ENCODE data around the gene REXO4.
"Not testable (repeated sequence)": the region's sequence is repeated elsewhere in the genome, so short reads cannot be mapped to it uniquely, and the experiment has no call there.

REXO4 gene, protein sequence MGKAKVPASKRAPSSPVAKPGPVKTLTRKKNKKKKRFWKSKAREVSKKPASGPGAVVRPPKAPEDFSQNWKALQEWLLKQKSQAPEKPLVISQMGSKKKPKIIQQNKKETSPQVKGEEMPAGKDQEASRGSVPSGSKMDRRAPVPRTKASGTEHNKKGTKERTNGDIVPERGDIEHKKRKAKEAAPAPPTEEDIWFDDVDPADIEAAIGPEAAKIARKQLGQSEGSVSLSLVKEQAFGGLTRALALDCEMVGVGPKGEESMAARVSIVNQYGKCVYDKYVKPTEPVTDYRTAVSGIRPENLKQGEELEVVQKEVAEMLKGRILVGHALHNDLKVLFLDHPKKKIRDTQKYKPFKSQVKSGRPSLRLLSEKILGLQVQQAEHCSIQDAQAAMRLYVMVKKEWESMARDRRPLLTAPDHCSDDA

DNA sequence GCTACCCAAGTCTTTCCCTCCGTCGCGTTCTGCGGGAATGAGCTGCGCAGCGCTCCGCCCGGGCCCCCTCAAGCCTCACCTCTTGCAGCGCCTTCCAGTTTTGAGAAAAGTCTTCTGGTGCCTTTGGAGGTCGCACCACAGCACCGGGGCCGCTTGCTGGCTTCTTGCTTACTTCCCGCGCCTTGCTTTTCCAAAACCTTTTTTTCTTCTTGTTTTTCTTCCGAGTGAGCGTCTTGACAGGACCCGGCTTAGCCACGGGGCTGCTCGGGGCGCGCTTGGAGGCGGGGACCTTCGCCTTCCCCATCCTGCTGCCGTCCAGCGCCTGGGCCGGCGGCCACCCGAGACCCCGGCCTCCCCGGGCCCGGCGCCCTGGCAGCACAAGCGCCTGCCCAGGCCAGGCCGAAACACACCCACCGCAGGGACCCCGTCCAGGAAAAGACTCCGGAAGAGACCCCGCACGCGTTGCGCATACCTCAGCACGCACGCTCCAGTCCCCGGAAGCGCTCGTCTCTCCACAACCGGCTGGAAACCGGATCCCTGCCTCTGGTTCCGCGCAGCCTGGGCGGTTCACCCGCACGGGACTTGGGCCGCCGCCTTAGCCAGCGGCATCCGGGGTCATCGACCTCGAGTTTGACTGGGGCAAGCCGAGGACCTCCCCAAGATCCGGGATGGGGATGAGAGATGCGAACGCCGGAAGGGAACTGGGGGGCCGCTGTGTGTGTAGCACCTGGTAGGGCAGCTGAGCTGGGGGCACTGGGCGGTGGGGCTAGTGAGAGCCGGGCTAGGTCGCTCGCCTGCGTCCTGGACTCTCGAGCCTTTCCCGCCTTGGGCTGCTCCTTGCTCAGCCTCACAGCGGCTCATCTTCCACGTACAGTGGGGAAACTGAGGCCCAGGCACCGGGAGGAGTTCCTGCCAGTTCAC is at the start of gene REXO4:
Gene REXO4 (minus strand): TSS at position 470 of the 921 bp plus-strand sequence. CDS start 166 bp downstream, at position 304.
- DNase-seq (ENCODE audit: low read depth) = peak; percentile 71

DNA sequence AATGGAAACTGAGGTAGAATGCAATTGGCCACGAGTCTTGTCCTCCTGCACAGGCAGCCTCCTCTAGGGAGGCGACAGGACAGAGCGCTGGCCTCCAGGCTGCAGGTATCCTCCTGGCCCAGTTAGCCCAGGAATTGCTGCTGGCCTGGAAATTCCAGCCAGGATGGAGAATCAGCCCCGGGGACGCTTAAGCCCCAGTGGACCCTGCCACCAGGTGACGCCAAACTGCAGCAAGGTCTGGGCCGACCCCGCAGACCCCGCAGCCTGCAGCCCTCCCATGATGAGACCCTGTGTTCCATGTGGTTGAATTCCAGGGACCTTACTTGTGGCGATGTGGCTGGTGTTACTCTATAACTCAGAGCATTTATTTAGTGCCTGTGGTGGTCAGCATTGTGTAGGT is 49.3 kb upstream of the REXO4 start:
- DNase-seq (ENCODE audit: low read depth) = no peak

DNA sequence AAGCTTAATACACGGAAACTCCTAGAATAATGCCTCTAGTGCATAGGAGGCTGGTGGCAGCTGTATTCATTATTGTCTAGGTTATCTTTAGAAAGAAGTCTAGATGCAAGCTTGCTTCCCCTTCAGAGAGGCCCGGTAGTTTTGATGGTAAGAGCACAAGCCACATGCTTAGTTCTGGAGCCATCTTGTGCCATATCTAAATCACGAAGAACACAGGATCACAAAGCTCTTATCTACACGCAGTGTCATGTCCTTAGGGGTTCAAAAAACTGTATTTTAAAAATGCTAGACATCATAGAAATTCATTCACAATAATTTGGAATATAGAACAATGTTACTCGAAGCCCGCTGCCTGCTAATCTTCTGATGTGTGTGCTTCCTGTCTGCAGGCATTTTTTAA is 48.2 kb upstream of the REXO4 start:
- DNase-seq (ENCODE audit: low read depth) = no peak

DNA sequence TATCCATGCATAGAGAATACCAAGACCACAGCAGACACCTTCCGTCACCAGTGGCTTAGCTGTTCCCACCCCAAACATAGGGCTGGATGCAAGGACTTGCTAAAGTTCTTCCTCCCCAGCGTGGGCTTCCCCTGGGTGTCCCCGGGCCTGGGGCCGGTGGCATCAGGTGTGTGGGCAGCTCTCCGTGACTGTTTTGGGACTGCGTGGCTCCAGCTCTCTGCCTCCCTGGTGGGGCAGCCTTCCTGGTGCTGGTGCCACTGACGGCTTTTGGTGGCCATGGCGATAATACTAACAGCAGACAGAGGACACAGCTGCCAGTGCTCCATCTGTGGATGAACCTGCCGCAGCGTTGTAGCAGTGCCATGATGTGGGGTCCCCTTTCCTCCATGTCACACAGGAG is 46.8 kb upstream of the REXO4 start:
- DNase-seq (ENCODE audit: low read depth) = no peak

DNA sequence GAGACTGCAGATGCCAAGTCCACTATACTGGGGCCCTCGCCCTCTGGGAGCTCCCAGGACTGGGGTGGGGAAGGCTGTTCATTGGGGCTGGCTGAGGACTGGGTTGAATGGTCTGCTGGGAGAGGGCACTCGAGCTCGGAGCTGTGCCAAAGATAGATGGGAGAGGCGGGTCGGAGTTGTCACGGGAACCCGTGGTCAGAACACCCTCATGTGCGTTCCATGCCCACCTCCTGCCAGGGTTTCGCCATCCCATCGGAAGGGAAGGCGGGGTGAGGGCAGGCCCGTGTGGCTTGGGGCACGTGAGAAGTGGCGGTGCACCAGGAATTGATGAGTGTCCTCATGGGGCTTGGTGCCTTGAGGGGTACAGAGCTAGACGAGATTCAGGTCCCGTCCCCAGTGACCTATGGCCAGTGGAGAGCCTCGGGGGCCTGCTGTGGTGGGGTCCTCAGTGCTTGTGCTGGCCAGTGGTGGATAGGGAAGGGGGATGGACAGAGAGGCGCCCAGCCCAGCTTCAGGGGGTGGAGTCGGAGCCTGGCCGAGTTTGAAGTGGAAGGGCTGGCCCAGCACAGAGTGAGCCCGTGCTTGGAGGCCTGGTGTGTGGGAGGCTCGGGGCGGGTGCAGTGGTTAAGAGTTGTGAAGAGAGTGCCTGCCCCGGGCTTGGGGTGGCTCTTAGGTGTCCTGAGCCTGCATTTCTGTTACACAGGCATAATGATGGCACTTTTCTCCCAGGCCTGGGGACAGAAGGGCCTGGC is 46.2 kb upstream of the REXO4 start:
- DNase-seq (ENCODE audit: low read depth) = no peak

DNA sequence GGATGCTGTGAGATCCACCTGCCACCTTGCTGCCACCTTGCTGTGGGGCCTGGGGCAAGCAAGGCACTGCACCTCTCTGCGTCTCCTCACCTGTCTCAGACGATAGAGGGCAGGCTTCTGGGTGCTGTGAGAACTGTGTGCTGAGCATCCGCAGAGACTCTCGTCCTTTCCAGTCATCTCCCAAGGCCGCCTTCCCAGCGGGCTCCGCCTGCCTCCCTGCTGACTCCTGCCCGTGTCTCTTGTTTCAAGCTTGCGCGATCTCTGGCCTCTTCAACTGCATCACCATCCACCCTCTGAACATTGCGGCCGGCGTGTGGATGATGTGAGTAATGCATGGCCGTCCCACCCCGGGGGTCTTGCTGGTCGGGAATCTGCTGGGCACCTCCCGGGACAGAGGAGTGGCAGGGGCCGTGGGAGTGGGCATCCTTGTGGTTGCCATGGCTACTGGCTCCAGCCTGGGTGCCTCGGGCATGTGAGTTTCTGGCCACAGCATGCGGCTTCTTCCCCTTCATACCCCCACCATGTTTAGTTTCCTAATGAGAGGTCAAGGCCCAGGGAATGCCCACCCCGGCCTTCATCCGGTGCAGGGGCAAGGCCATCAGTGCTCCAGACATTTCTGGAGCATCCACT is 45.5 kb upstream of the REXO4 start:
- DNase-seq (ENCODE audit: low read depth) = no peak

DNA sequence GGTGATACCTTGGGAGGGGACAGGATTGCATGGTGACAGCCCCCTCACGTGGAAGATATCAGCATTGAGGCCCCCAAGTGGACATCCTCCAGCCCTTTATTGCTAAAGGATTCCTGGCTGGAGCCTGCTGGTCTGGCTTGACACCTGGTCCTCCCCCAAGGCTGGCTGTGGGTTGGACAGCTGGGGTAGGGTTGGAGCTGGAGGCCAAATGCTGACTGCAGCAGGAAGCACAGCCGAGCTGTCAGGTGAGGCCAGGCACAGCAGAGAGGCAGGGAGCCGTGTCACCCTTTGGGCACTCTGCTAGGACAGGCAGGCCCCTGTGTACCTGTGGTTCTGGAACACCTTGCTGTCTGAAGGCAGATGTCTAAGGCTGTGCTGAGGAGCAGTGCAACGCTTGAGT is 44.2 kb upstream of the REXO4 start:
- no peak for DNase-seq (ENCODE audit: low read depth)

DNA sequence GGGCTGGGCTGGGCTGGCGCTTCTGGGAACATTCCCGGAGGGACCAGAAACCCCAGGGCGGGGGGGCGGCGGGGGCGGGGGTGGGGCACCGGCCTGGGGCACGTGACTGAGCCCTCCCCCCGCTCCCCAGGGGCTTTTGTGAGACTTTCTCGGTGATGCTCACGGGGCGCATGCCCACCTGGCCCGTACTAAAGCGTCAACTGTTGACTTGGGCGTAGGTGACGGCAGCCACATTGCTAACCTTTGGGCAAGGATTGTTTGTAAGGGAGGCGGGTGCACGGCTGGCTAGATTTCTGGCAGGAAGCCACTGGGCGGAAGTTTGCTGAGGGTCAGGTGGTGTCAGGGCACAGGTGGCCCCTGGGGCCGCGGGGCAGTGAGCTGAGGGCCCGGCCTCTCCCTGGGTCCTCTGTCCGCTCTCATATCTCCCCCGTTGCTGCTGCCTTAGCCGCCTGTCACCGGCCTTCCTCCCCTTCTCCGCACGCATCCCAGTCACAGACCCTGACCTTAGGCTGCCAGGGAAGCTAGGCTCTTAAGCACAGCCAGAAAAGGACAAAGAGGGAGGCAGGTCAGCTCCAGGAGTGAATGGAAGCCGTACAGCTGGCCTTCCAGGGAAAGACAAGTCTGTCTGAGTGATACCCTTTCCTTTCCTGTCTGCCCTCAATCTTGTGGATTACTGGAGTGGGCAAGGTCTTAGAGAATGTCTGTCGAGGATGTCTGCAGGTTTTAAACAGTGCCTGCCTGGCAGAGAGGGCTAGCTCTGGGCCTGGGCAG is 42.8 kb upstream of the REXO4 start:
- DNase-seq (ENCODE audit: low read depth) = no peak

DNA sequence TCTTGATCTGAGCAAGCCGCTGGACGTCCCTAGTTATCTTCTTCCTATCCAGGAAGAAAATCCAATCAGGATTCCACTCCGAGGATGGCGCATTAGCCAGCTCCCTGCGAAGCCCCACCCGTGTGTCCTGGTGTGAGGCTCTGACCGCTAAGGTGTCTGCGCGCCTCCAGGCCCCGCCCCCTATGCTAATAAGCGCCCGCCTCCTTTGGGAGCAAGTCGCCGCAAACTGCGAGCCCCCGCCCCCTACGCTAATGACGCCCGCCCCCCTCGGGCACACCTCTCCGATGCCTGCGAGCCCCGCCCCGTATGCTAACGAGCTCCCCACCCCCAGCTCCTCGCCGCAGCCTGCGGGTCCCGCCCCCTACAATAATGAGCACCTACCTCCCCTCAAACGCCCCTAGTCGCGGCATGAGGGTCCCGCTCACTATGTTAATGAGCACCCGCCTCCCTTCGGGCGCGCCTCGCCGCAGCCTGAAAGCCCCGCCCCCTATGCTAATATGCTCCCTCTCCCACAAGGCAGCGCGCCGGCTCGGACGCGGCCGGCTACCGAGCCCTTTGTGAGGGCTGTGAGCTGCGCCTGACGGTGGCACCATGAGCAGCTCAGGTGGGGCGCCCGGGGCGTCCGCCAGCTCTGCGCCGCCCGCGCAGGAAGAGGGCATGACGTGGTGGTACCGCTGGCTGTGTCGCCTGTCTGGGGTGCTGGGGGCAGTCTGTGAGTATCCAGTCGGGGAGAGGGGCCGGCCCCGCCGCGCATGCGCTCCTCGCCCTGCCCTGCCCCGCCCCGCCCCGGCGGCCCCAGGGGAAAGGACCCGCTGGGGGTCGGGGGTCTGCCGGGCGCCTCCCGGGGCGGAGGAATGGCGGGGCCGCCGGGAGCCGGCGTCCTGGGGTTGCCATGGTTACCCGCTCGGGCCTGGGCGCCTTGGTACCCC is 41.9 kb upstream of the REXO4 start, which contains the start of gene CACFD1:
Gene CACFD1 (plus strand): TSS at position 503 of the 929 bp plus-strand sequence. CDS start 89 bp downstream, at position 592.
- peak; percentile 76 for DNase-seq (ENCODE audit: low read depth)

DNA sequence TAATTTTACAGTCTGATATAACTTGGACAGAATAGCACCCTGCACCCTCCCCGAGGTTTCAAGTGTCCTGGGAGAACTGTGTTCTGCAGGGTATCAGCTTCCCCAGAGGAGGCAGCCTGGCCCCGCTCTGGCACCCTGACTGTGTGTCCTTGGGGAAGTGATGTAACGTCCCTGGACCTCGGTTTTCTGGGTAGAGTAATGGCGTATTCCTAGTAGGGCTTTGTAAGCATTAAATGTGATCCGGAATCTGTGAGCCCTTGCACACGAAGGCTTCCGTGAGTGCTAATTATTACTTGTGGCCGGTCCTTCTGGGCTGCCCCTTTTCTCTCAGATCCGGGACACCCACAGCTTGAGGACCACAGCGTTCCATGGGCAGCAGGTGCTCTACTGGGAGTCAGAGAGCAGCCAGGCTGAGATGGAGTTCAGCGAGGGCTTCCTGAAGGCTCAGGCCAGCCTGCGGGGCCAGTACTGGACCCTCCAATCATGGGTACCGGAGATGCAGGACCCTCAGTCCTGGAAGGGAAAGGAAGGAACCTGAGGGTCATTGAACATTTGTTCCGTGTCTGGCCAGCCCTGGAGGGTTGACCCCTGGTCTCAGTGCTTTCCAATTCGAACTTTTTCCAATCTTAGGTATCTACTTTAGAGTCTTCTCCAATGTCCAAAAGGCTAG is 41.0 kb upstream of the REXO4 start:
- DNase-seq (ENCODE audit: low read depth) = no peak

DNA sequence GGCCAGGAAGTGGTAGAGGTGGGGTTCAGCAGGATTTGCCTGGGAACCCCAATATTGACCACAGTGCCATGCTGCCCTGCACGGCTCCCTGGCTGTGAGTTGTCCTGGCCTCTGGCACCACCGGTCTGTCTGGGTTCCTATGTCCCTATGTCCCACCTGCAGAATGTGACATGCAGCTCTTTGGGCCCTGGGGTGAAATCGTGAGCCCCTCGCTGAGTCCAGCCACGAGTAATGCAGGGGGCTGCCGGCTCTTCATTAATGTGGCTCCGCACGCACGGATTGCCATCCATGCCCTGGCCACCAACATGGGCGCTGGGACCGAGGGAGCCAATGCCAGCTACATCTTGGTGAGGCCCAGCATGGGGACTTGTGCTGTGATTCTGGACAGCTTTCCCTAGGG is 39.9 kb upstream of the REXO4 start:
- no peak for DNase-seq (ENCODE audit: low read depth)

DNA sequence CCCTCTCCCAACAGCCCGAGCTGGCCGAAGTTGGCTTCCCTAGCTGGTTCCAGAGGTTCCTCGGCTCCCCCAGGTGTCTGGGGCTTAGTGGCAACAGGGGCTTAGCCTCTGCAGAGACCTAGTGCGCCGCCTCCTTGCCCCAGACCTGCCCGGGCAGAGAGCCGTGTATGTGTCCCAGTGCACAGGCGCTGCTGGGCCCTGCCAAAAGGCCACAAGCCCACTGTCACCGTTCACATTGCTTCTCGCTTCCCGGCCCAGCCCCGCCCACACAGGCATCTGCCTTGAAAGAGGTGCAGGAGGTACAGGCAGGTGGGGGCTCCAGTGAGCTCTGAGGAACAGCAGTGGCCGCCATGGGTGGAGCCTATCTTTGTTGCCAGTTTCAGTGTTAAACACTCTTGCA is 39.4 kb upstream of the REXO4 start:
- DNase-seq (ENCODE audit: low read depth) = no peak

DNA sequence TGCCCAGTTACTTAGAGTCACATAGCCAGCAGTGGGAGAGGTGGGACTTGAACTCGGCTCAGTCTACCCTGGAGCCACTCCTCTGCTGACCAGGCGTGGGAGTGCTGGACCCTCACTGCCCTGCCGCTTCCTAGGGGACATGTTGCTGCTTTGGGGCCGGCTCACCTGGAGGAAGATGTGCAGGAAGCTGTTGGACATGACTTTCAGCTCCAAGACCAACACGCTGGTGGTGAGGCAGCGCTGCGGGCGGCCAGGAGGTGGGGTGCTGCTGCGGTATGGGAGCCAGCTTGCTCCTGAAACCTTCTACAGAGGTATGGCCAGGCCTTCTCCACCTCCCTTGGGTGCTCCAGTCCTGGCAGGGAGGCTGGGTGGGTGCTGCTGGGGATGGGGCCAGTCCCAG is 38.6 kb upstream of the REXO4 start:
- DNase-seq (ENCODE audit: low read depth) = no peak

DNA sequence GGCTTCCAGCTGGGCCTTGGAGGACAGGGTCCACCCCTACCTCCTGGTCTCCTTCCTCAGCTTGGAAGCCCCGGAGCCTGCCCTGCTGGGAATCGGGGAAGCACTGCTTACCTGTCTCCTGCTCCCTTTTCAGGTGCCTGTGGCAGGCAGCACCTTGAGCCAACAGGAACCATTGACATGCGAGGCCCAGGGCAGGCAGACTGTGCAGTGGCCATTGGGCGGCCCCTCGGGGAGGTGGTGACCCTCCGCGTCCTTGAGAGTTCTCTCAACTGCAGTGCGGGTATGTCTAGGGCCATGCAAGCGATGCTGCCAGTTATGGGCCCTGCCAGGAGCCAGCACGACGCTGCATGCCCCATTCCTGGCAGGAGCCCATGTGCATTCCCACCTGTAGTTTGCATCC is 38.1 kb upstream of the REXO4 start:
- DNase-seq (ENCODE audit: low read depth) = no peak

DNA sequence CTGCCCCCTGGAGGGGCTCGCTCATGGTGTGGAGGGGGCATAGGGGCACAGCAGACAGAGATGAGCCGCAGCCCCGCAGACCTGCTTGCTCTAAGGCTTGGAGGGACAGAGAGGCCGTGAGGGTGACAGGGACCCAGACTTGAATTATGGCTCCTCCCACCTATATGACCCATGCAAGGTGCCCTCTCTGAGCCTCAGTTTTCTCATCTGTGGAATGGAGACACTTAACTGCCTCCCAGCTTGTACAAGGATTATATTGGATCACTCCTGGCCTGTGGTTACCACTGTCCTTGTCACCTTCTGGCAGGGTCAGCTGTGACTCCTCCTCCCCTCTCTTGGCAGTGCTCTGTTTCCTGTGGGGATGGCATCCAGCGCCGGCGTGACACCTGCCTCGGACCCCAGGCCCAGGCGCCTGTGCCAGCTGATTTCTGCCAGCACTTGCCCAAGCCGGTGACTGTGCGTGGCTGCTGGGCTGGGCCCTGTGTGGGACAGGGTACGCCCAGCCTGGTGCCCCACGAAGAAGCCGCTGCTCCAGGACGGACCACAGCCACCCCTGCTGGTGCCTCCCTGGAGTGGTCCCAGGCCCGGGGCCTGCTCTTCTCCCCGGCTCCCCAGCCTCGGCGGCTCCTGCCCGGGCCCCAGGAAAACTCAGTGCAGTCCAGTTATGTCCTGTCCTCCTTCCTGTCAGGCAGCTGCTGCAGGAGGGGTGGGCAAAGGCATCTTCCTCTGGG is 37.3 kb upstream of the REXO4 start:
- no peak for DNase-seq (ENCODE audit: low read depth)

DNA sequence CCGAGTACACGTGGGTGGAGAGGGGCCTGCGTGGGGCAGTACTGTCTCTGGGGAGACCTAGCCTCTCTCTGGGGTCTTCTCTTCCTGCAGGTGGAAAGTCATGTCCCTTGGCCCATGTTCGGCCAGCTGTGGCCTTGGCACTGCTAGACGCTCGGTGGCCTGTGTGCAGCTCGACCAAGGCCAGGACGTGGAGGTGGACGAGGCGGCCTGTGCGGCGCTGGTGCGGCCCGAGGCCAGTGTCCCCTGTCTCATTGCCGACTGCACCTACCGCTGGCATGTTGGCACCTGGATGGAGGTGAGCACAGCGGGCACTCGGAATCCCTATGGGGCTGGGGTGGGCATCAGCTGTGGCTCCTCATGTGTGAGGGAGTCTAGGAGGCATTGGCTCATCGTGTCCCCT is 36.5 kb upstream of the REXO4 start:
- no peak for DNase-seq (ENCODE audit: low read depth)

DNA sequence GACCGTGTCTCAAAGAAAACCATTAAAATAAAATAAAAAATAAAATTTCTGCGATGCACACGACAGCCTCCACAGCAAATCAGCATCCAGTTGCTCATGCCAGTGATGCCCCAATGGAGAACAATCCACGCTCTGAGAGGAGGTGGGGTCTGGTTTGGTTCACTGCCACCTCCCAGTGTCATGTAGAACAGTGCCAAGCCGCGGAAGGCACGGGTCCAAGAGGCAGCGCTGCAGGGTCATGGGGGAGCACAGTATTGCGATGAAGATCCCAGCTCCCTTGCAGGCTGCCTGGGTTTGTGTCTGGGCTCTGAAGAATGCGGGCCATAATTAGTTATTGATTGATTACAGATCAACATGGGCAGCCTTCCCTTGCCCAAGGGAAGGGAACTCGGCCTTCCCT is 35.8 kb upstream of the REXO4 start:
- DNase-seq (ENCODE audit: low read depth) = no peak

DNA sequence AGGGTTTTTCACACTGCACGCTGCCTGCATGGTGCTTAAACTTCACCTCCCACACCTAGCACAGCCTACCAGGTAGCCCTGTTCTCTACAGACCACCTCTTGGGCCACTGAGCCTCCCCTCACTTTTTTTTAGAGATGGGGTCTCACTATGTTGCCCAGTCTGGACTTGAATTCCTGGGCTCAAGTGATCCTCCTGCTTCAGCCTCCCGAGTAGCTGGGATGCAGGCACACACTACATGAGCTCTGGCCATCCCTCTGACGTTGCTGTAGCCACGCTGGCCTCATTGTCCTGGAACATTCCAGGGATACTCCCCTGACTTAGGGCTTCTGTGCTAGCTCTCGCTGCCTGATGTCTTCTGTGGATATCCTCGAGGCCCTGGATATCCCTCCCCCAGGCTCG is 34.8 kb upstream of the REXO4 start:
- DNase-seq (ENCODE audit: low read depth) = no peak

DNA sequence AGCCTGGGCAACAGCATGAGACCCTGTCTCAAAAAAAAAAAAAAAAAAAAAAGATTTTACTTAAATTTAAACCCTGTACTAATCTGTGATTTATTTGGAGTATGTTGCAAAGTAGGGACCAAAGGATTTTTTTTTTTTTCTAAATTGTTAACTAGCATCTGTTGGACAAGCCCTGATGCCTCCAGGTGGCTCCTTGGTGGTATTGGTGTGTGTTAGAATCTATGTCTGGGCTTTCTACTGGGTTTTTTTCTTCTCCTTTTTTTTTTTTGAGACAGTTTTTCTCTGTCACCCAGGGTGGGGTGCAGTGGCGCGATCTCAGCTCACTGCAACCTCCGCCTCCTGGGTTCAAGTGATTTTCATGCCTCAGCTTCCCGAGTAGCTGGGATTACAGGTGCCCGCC is 34.1 kb upstream of the REXO4 start:
- not testable (repeated sequence) for DNase-seq (ENCODE audit: low read depth)
